ENCODE results near the gene KLHL29.

DNA sequence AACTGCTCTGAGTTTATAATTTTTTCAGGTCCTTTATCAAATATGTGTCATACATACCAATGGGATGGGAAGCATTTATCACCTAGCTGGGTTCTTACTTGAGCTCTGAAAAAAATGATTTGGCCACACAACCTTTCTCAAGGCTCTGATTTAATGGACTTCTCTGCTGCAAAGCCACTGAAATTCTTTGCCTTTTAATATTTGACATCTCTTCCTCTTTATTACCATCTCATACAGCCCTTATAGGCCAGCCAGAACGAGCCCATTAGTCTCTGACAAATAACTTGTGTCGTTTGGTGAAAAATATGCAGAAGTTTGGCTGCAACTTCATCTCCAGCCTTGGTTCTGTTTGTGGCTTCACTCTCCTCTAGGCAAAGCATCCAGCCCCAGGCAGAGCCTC, 292.9 kb downstream of the KLHL29 start:
- TF ChIP-seq, protein P1, sequence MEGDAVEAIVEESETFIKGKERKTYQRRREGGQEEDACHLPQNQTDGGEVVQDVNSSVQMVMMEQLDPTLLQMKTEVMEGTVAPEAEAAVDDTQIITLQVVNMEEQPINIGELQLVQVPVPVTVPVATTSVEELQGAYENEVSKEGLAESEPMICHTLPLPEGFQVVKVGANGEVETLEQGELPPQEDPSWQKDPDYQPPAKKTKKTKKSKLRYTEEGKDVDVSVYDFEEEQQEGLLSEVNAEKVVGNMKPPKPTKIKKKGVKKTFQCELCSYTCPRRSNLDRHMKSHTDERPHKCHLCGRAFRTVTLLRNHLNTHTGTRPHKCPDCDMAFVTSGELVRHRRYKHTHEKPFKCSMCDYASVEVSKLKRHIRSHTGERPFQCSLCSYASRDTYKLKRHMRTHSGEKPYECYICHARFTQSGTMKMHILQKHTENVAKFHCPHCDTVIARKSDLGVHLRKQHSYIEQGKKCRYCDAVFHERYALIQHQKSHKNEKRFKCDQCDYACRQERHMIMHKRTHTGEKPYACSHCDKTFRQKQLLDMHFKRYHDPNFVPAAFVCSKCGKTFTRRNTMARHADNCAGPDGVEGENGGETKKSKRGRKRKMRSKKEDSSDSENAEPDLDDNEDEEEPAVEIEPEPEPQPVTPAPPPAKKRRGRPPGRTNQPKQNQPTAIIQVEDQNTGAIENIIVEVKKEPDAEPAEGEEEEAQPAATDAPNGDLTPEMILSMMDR (IDR thresholded peaks at IDR 0.05; ENCODE audit: low read depth, low read length, poor library complexity, severe bottlenecking): no peak
- TF ChIP-seq EZH2phosphoT487 (IDR thresholded peaks at IDR 0.05; ENCODE audit: borderline replicate concordance, low read length): no peak
